Measurements from ENCODE around the gene CRIP2. TPM values are rescaled to one million over a fixed set of nuclear protein-coding genes. Genes with fewer than 3 reads are reported as not detected.

The CRIP2 gene
- total and polyA plus RNA-seq, 8 donors: 12.9 to 223 (median 28.9) TPM

DNA sequence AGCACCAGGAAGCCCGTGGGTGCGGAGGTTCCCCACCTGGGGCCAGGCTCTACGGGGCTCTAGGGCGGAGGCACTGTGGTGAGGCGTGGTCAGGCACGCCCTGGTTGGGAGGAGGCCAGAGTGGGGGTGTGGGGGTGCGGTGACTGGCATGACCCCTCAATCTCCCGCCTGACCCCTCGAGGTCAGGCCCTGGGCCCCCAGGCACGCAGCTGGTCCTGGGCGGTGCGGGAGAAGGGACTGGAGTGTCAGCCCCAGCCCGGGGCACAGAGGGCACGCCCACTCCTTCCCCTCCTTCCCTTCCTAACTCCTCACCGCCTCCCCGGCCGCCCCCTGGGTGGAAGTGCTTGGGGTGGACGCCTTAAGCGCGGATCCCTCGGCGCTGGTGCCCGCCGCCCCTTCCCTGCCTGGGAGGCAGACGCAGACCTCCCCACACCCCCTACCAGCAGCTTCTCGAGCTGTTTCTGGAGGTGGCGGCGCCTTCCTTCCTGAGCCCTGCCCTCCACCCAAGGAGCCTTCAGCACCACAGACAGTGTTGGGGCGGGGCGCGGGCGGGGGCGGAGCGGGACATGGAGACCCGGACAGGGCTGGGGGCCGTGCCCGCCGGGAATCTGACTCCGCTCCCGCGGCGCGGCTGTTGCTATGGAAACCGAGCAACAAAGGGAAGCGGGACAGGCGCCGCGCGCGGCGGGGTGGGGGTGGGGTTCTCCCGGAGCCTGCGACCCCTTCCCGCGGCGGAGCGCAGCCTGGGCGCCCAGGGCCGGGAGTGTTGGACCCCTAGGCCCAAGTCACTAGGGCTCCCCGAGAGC, 741 bp upstream of the CRIP2 start:
- TF ChIP-seq, protein P1, sequence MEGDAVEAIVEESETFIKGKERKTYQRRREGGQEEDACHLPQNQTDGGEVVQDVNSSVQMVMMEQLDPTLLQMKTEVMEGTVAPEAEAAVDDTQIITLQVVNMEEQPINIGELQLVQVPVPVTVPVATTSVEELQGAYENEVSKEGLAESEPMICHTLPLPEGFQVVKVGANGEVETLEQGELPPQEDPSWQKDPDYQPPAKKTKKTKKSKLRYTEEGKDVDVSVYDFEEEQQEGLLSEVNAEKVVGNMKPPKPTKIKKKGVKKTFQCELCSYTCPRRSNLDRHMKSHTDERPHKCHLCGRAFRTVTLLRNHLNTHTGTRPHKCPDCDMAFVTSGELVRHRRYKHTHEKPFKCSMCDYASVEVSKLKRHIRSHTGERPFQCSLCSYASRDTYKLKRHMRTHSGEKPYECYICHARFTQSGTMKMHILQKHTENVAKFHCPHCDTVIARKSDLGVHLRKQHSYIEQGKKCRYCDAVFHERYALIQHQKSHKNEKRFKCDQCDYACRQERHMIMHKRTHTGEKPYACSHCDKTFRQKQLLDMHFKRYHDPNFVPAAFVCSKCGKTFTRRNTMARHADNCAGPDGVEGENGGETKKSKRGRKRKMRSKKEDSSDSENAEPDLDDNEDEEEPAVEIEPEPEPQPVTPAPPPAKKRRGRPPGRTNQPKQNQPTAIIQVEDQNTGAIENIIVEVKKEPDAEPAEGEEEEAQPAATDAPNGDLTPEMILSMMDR (IDR thresholded peaks at IDR 0.05): no peak
- DNase-seq (peak; percentile 82 to 96 (median 90)), ATAC-seq (peak; percentile 43 to 67 (median 62)), FAIRE-seq (no peak)
- WGBS, 2 donors: 4 to 5% methylated on average over 51 to 59 of the region's 60 CpGs
- intact Hi-C loops (cut with DNase I): no loop called here
- Histone ChIP-seq H3K9me3 (no peaks in the 10 kb centered on the region), H3K36me3 (no peaks in the 10 kb centered on the region), H3K27me3 (no peaks in the 10 kb centered on the region), H3K27ac (peak overlapping the region; percentile 59 to 76 (median 66)), H3K4me3 (peak overlapping the region; percentile 34 to 65 (median 58)), H3K4me1 (peaks cover 12 to 32% (median 16%) of the 10 kb centered on the region in 3 donors)

DNA sequence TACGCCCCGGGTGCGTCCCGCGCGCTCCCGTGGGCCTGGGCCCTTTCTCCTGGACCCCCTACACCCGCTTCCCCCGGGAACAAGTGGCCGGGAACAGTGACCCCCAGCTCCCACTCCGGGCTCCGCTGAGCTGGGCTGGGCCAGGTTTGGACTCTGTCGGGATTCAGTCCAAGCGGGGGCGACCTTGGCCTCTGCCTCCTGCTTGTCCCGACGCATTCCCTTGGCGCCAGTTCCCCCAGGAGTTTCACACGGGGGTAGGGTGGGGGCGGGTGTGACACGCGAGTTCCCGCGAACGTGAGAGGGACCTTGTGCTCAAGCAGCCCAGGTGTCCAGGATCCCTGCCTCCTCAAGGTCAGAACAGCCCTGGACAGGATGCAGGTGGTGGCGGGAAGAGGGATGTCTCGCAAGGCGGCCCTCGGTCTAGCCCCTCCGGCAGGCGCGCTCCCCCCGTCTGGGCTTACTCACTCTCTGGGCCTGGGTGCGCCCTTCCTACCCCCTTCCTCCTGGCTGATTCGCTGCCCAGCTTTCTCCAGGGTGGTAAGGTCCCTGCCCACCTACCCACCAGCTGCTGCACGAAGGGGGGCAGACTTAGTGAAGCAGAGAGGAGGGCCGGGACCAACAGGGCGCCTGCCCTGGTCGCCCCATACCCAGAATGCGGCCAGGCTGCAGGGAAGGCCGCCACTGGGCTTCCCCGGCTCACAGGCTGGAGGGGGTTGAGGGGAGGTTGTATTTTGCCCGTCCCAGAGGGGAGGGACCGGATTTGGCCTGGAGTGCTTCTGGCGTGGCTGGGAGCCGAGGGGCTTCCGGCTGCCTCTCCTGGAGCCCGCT, 862 bp downstream of the CRIP2 start:
- peak in 1 of 6 donors; percentile 62 for DNase-seq
- ATAC-seq: peak in 2 of 4 donors; percentile 0 to 3
- Histone ChIP-seq H3K27me3 (peaks cover 0 to 4% (median 0%) of the 10 kb centered on the region in 4 donors), H3K4me3 (peak overlapping the region; percentile 28 to 65 (median 58)), H3K27ac (peak overlapping the region; percentile 66 to 83 (median 74)), H3K4me1 (peaks cover 12 to 34% (median 16%) of the 10 kb centered on the region in 3 donors), H3K36me3 (no peaks in the 10 kb centered on the region), H3K9me3 (no peaks in the 10 kb centered on the region)
- 10 to 20% methylated on average over 34 to 48 of the region's 48 CpGs for WGBS, 2 donors
- intact Hi-C loops (cut with DNase I): no loop called here
- TF ChIP-seq, protein P1 (IDR thresholded peaks at IDR 0.05): no peak
- FAIRE-seq: no peak

- H3K36me3 ChIP-seq: no peaks in the 10 kb centered on the region
- ATAC-seq: peak; percentile 4 to 16 (median 10)
- intact Hi-C loops (cut with DNase I): no loop called here
- 22 to 23% methylated on average over 19 to 21 of the region's 21 CpGs for WGBS, 2 donors
- TF ChIP-seq, protein P1 (IDR thresholded peaks at IDR 0.05): no peak
- H3K9me3 ChIP-seq: no peaks in the 10 kb centered on the region
- no peak for FAIRE-seq
- peaks cover 0 to 4% (median 0%) of the 10 kb centered on the region in 4 donors for H3K27me3 ChIP-seq
- H3K4me3 ChIP-seq: peak overlapping the region in 2 of 4 donors; percentile 65
- DNase-seq: peak in 4 of 6 donors; percentile 47 to 83 (median 65)
- H3K27ac ChIP-seq: peak overlapping the region; percentile 66 to 83 (median 74)
- peaks cover 16 to 37% (median 16%) of the 10 kb centered on the region in 3 donors for H3K4me1 ChIP-seq
Observed at GRCh38 chr14:105476097-105476830, 1.6 kb downstream of the CRIP2 start.

DNA sequence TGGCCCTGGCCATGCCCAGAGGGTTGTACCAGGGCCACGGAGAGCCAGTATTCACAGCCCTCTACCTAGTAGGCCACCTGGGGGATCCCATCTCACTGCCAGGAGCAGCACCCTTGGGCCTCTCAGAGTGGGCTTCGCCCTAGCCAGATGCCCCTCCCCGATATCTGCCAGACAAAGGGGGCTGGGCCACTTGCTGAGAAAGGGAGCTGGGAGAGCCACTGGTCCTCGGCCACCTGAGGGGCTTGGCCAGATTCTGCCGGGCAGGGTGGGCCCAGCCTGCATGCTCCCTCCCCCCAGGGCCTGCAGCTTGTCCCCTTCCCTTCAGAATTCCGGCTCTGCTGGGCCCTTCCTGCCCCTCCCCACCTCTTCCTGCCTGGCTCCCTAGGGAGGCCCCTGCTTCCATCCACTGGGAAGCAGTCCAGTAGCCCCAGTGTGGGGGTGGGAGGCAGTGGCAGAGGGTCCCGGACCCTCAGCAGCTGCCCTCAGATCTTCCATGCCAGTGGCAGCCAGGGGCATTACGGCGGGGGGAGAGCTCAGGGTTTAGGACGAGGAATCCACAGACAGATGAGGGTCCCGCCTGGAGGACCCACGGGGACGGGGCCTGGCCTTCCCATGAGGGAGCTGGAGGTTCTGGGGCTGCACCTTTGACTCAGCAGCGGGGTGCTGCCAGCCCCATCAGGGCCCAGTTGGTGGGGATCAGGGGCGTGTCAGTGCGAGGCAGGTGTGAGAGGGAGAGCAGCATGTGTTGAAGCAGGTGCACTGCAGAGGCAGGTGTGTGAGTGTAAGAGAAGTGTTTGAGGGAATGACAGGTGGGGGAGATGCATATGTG, 2.4 kb downstream of the CRIP2 start:
- peaks cover 0 to 4% (median 0%) of the 10 kb centered on the region in 4 donors for H3K27me3 ChIP-seq
- no peak for FAIRE-seq
- DNase-seq: no peak
- H3K36me3 ChIP-seq: no peaks in the 10 kb centered on the region
- H3K4me1 ChIP-seq: peaks cover 15 to 43% (median 23%) of the 10 kb centered on the region in 3 donors
- WGBS, 2 donors: 50 to 53% methylated on average over 16 of the region's 16 CpGs
- ATAC-seq: no peak
- intact Hi-C loops (cut with DNase I): no loop called here
- H3K4me3 ChIP-seq: peak overlapping the region in 2 of 4 donors; percentile 65
- H3K9me3 ChIP-seq: no peaks in the 10 kb centered on the region
- H3K27ac ChIP-seq: peak overlapping the region; percentile 66 to 83 (median 74)
- TF ChIP-seq, protein P1 (IDR thresholded peaks at IDR 0.05): no peak

Measured in pancreas (tissue), 10 donors.